ENCODE measurements around the gene PER1.

PER1 gene

DNA sequence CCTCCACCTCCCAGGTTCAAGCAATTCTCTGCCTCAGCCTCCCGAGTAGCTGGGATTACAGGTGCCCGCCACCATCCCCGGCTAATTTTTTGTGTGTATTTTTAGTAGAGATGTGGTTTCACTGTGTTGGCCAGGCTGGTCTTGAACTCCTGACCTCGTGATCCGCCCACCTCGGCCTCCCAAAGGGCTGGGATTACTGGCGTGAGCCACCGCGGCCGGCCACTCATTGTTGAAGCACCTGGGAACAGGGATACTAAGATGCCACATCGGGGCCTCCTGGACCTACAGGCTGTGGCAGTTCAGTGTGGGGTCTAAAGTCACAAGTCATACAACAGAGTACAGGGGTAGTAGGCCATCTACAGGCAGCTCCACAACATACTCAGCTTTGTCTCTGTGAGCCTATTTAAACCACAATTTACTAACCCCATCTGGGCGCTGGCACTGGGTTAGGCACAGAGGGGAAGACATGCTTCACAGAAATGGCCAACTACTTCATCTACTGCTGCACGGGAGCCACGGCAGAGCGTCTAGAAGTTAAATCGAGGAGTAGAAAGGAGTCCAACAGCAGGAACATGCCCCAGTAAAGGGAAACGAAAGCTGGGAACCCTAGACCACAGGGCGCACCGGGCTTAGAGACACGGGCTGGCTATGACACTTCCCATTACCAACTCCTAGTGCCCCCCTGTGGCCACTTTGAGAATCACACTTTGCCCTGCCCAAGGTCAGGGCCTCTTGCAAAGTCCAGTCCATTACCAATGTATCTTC is 6.2 kb upstream of the PER1 start:
- H3K4me3 ChIP-seq (ENCODE audit: low read length in 2 of 2) = peak overlapping the region in 1 of 2 donors; percentile 55
- peaks cover 13 to 20% of the 10 kb centered on the region in 2 donors for H3K36me3 ChIP-seq (ENCODE audit: control insufficient read depth in 2 of 2, insufficient read depth in 2 of 2, low read length in 2 of 2)
- H3K27ac ChIP-seq (ENCODE audit: low read length) = peak overlapping the region; percentile 81
- H3K9ac ChIP-seq (ENCODE audit: low read length in 2 of 2) = peak overlapping the region in 1 of 2 donors; percentile 58
- H3K4me1 ChIP-seq (ENCODE audit: control insufficient read depth, insufficient read depth, low read length) = peaks cover 49% of the 10 kb centered on the region
- no peaks in the 10 kb centered on the region for H3K9me3 ChIP-seq (ENCODE audit: control insufficient read depth in 2 of 2, low read length in 2 of 2)
- H3K27me3 ChIP-seq (ENCODE audit: control insufficient read depth in 1 of 2, insufficient read depth in 2 of 2, low read length in 2 of 2) = no peaks in the 10 kb centered on the region

DNA sequence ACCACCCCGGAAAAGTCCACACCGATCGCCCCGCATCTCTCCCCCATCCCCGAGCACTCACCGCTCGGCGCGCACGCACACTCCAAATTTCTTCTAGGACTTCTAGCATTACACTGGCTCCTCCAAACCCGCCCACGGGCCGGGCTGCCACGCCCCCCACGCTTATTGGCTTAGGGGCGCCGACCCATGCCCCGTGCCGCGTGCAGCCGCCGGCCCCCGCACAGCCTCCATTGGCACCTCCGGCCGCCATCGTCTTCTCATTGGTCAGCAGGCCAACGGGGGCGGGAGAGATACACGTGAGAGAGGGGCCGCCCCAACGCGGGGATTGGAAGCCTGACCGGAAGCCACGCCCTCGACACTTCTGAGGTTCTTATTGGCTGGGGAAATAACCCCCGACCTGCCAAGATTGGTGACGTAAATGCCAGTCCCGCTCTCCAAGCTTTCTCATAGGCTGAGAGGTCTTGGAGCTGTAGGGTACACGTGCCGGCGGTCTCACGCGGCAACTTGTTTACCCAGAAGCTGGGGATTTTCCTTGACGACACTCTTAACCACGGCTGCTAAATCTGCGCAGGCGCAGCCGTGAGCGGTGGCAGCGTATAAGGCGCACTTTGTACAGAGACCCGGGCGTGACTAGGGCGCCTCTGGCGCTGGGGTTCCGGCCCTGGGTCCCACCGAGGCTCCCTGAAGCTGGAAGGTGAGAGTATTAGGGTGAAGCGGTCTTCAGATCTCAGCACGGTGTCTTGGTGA is 4.2 kb upstream of the PER1 start:
- peak overlapping the region; percentile 100 for H3K9ac ChIP-seq (ENCODE audit: low read length in 2 of 2)
- peak overlapping the region; percentile 96 for H3K4me3 ChIP-seq (ENCODE audit: low read length in 2 of 2)
- H3K27me3 ChIP-seq (ENCODE audit: control insufficient read depth in 1 of 2, insufficient read depth in 2 of 2, low read length in 2 of 2) = no peaks in the 10 kb centered on the region
- peaks cover 13 to 21% of the 10 kb centered on the region in 2 donors for H3K36me3 ChIP-seq (ENCODE audit: control insufficient read depth in 2 of 2, insufficient read depth in 2 of 2, low read length in 2 of 2)
- H3K27ac ChIP-seq (ENCODE audit: low read length) = peak overlapping the region; percentile 100
- H3K4me1 ChIP-seq (ENCODE audit: control insufficient read depth, insufficient read depth, low read length) = peaks cover 53% of the 10 kb centered on the region
- no peaks in the 10 kb centered on the region for H3K9me3 ChIP-seq (ENCODE audit: control insufficient read depth in 2 of 2, low read length in 2 of 2)

DNA sequence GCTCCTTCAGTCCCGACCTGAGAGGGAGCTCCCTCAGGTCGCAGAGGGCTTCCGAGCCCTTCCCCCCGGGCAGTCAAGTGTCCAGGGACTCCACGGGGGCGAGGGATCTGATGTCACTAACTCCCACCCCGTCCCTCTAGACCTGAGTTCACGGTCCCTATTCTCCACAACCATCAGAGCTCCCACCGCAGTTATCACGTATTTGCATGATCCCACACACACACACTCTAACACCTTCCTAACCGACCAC is 3.7 kb upstream of the PER1 start:
- peak overlapping the region; percentile 96 for H3K4me3 ChIP-seq (ENCODE audit: low read length in 2 of 2)
- H3K4me1 ChIP-seq (ENCODE audit: control insufficient read depth, insufficient read depth, low read length) = peaks cover 51% of the 10 kb centered on the region
- peak overlapping the region; percentile 100 for H3K9ac ChIP-seq (ENCODE audit: low read length in 2 of 2)
- H3K27ac ChIP-seq (ENCODE audit: low read length) = peak overlapping the region; percentile 100
- H3K36me3 ChIP-seq (ENCODE audit: control insufficient read depth in 2 of 2, insufficient read depth in 2 of 2, low read length in 2 of 2) = peaks cover 12 to 16% of the 10 kb centered on the region in 2 donors
- H3K9me3 ChIP-seq (ENCODE audit: control insufficient read depth in 2 of 2, low read length in 2 of 2) = no peaks in the 10 kb centered on the region
- no peaks in the 10 kb centered on the region for H3K27me3 ChIP-seq (ENCODE audit: control insufficient read depth in 1 of 2, insufficient read depth in 2 of 2, low read length in 2 of 2)

DNA sequence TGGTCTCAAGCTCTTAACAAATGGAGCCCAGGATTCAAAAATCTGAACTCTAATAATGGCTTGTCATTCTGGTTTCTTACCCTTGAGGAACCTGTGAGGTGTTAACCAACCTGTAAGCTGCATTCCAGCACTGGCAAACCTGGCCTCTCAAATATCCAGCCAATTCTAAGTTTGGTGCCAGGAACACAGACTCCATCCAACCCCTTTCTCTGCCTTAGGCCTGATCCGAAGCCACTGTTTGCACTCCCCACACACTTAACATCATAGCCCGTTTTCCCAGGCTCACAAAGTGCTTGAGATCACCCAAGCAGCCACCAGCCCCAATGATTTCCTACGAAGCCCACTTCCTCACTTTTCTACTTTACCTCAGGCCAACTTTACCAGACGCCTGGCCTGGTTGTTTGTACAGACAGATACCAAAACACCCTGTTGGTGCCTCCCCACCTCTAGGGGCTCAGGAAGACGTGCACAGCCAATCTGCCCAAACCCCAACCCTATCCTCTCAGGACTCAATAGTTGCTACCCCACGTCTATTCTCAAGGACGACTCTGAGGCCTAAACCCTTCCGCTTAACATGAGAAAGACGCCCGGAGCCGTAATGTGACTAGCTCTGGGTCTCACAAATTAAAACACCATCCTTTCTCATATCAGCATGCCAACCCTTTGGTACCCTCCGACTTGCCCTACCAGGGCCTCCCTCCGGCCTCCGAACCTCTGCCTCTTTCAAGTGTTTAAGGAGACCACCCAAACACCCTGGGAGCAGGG is 3.2 kb upstream of the PER1 start:
- peak overlapping the region; percentile 100 for H3K27ac ChIP-seq (ENCODE audit: low read length)
- H3K36me3 ChIP-seq (ENCODE audit: control insufficient read depth in 2 of 2, insufficient read depth in 2 of 2, low read length in 2 of 2) = peaks cover 13 to 17% of the 10 kb centered on the region in 2 donors
- H3K4me1 ChIP-seq (ENCODE audit: control insufficient read depth, insufficient read depth, low read length) = peaks cover 51% of the 10 kb centered on the region
- peak overlapping the region; percentile 96 for H3K4me3 ChIP-seq (ENCODE audit: low read length in 2 of 2)
- H3K27me3 ChIP-seq (ENCODE audit: control insufficient read depth in 1 of 2, insufficient read depth in 2 of 2, low read length in 2 of 2) = no peaks in the 10 kb centered on the region
- peak overlapping the region; percentile 100 for H3K9ac ChIP-seq (ENCODE audit: low read length in 2 of 2)
- no peaks in the 10 kb centered on the region for H3K9me3 ChIP-seq (ENCODE audit: control insufficient read depth in 2 of 2, low read length in 2 of 2)

DNA sequence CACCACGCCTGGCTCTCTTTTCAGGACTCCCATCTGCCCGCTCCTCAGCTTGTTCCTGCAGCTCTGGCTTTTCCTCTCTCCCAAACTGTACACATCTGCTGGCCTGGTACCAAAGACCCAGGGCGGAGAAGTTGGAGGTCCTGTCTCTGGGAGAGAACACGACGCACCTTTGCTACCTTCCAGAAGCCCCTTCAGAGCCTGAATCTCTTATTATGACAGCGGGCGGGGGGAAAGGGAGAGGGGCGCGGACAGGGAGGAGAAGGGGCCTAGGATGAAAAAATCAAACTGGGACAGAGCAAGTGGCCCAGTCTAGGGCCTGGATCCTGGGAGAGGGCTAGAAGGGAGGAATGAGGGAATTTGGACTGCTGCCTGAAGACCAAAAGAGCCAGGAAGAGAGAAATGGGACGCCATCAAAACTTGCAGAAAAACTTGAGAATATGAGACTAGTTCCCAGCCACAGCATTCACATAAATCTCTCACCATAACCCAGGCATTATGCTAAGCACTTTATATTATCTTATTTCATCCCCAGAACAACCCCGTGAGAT is 2.5 kb upstream of the PER1 start:
- Histone ChIP-seq H3K4me3 (ENCODE audit: low read length in 2 of 2) (peak overlapping the region; percentile 96), H3K27ac (ENCODE audit: low read length) (peak overlapping the region; percentile 100), H3K4me1 (ENCODE audit: control insufficient read depth, insufficient read depth, low read length) (peaks cover 55% of the 10 kb centered on the region), H3K27me3 (ENCODE audit: control insufficient read depth in 1 of 2, insufficient read depth in 2 of 2, low read length in 2 of 2) (no peaks in the 10 kb centered on the region), H3K9ac (ENCODE audit: low read length in 2 of 2) (peak overlapping the region; percentile 100), H3K36me3 (ENCODE audit: control insufficient read depth in 2 of 2, insufficient read depth in 2 of 2, low read length in 2 of 2) (peaks cover 19 to 21% of the 10 kb centered on the region in 2 donors), H3K9me3 (ENCODE audit: control insufficient read depth in 2 of 2, low read length in 2 of 2) (no peaks in the 10 kb centered on the region)

DNA sequence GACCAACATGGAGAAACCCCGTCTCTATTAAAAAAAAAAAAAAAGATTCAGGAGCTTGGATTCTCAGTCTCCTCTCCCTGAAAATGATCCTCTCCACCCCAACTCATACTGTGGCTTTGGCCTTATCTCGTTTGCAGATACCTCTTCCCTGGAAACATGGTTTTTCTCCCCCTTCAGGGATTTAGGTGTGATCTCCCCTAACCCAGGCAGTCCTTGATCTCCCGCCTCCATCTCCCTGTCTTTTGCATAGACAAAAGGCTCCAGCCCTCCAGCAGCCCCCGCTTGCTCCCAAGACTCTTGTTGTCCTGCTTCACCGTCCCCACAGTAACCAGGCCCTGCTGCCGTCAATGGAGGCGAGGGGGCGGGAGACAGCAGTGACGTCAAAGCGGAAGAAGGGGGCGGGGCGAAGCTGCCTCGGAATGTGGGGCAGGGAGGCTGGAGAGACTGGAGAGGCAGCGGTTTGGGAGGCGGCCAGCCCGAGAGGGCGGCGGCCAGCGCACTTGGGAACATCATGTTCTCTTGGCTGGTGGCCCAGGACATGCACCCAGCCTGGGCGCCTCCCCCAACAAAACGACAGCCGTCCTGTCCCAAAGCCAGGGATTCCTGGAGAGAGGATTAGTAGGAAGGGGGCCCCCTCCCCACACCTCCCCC is 1.9 kb upstream of the PER1 start:
- no peaks in the 10 kb centered on the region for H3K9me3 ChIP-seq (ENCODE audit: control insufficient read depth in 2 of 2, low read length in 2 of 2)
- peak overlapping the region; percentile 96 for H3K4me3 ChIP-seq (ENCODE audit: low read length in 2 of 2)
- peak overlapping the region; percentile 100 for H3K9ac ChIP-seq (ENCODE audit: low read length in 2 of 2)
- H3K4me1 ChIP-seq (ENCODE audit: control insufficient read depth, insufficient read depth, low read length) = peaks cover 61% of the 10 kb centered on the region
- H3K36me3 ChIP-seq (ENCODE audit: control insufficient read depth in 2 of 2, insufficient read depth in 2 of 2, low read length in 2 of 2) = peaks cover 20 to 22% of the 10 kb centered on the region in 2 donors
- H3K27ac ChIP-seq (ENCODE audit: low read length) = peak overlapping the region; percentile 100
- no peaks in the 10 kb centered on the region for H3K27me3 ChIP-seq (ENCODE audit: control insufficient read depth in 1 of 2, insufficient read depth in 2 of 2, low read length in 2 of 2)

DNA sequence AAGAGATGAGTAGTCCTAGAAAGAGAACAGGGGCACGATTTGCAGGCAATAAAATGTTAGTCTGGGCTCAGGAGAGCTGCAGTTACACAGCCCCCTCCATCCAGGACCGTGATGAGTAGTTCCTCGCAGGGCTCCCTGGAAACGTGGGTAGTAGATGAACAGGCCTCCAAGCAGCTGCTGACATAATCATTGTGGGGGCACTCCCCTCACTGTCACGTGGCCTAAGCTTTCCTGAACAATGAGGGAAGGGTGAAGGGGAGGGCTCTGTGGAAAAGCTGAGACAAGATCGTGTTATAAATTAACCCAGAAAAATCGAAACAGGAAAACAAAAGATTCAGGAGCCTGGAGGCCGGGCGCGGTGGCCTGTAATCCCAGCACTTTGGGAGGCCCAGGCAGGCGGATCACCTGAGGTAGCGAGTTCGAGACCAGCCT is 1.3 kb upstream of the PER1 start:
- Histone ChIP-seq H3K27ac (ENCODE audit: low read length) (peak overlapping the region; percentile 100), H3K36me3 (ENCODE audit: control insufficient read depth in 2 of 2, insufficient read depth in 2 of 2, low read length in 2 of 2) (peaks cover 23 to 26% of the 10 kb centered on the region in 2 donors), H3K9ac (ENCODE audit: low read length in 2 of 2) (peak overlapping the region; percentile 98), H3K4me1 (ENCODE audit: control insufficient read depth, insufficient read depth, low read length) (peaks cover 58% of the 10 kb centered on the region), H3K4me3 (ENCODE audit: low read length in 2 of 2) (peak overlapping the region; percentile 72 to 96), H3K27me3 (ENCODE audit: control insufficient read depth in 1 of 2, insufficient read depth in 2 of 2, low read length in 2 of 2) (no peaks in the 10 kb centered on the region), H3K9me3 (ENCODE audit: control insufficient read depth in 2 of 2, low read length in 2 of 2) (no peaks in the 10 kb centered on the region)

DNA sequence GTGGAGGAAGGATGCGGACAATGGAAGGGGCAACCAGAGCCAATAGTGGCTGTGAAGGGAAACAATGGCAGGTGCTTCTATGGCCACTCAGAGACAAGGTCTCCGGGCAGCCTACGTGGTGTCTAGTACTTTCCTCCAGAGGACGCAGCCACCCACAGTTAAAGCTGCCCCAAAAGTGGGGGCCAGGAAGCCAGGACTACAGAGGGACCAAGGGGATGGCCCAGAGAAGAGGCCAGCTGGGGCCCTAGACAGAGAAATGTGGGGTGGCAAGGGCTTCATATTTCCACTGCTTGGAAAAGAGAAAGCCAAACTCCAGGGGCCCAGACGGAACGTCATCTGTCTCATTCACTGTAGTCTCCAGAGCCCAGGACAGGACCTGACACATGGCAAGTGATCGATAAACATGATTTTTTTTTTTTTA is 837 bp upstream of the PER1 start:
- Histone ChIP-seq H3K27me3 (ENCODE audit: control insufficient read depth in 1 of 2, insufficient read depth in 2 of 2, low read length in 2 of 2) (no peaks in the 10 kb centered on the region), H3K9ac (ENCODE audit: low read length in 2 of 2) (peak overlapping the region; percentile 98), H3K4me3 (ENCODE audit: low read length in 2 of 2) (peak overlapping the region; percentile 72 to 96), H3K4me1 (ENCODE audit: control insufficient read depth, insufficient read depth, low read length) (peaks cover 61% of the 10 kb centered on the region), H3K27ac (ENCODE audit: low read length) (peak overlapping the region; percentile 100), H3K9me3 (ENCODE audit: control insufficient read depth in 2 of 2, low read length in 2 of 2) (no peaks in the 10 kb centered on the region), H3K36me3 (ENCODE audit: control insufficient read depth in 2 of 2, insufficient read depth in 2 of 2, low read length in 2 of 2) (peaks cover 25 to 29% of the 10 kb centered on the region in 2 donors)

DNA sequence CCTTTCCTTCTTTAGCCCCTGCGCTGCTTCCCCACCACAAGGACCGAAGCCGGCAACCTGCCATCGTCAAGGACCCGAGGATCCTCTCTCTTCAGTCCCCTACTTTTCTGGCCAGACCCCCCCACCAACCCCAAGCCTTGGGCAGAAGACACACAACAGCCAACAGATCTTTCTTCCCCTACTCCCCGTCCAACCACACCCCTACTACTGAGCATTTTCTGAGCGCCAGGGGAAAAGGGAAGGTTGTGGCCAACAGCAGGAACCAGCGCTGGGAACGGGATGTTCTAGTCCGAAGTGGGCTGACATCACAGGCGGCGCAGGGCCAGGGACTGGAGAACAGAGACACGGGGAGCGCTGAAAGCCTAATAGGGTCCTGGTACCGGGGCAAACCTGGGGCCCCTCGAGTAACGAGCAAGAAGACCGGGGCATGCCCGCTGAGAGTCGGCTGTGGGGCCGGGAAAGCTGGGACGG is 528 bp downstream of the PER1 start:
- H3K36me3 ChIP-seq (ENCODE audit: control insufficient read depth in 2 of 2, insufficient read depth in 2 of 2, low read length in 2 of 2) = peaks cover 39 to 42% of the 10 kb centered on the region in 2 donors
- H3K4me3 ChIP-seq (ENCODE audit: low read length in 2 of 2) = peak overlapping the region; percentile 79 to 96
- no peaks in the 10 kb centered on the region for H3K9me3 ChIP-seq (ENCODE audit: control insufficient read depth in 2 of 2, low read length in 2 of 2)
- peaks cover 69% of the 10 kb centered on the region for H3K4me1 ChIP-seq (ENCODE audit: control insufficient read depth, insufficient read depth, low read length)
- H3K9ac ChIP-seq (ENCODE audit: low read length in 2 of 2) = peak overlapping the region; percentile 98 to 100
- no peaks in the 10 kb centered on the region for H3K27me3 ChIP-seq (ENCODE audit: control insufficient read depth in 1 of 2, insufficient read depth in 2 of 2, low read length in 2 of 2)
- peak overlapping the region; percentile 100 for H3K27ac ChIP-seq (ENCODE audit: low read length)

DNA sequence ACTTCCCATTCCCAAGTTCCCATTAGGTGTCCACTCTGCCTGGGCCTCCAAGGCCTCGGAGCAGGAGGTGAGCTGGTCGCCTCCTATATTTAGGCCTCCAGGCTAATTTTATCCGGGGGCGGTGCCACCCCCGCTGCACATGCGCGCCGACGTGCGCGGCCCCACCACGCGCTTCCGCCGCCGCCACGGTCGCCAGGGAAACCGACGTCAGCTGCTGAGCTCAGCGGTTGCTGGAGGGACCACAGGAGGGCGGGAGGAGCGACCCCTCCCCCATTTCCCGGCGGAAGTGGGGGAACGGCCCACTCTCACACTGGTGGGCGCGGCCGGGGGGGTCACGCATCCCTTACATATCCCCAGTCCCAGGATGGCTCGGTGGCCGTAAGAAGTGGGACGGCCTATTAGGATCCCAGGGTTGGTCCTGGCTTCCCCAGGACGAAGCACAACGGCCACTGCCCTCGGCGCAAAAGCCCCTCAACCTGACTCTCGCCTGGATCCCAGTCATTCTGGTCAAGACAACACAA is 1.0 kb downstream of the PER1 start:
- peak overlapping the region; percentile 79 to 96 for H3K4me3 ChIP-seq (ENCODE audit: low read length in 2 of 2)
- H3K27ac ChIP-seq (ENCODE audit: low read length) = peak overlapping the region; percentile 100
- H3K36me3 ChIP-seq (ENCODE audit: control insufficient read depth in 2 of 2, insufficient read depth in 2 of 2, low read length in 2 of 2) = peaks cover 44 to 47% of the 10 kb centered on the region in 2 donors
- H3K9me3 ChIP-seq (ENCODE audit: control insufficient read depth in 2 of 2, low read length in 2 of 2) = no peaks in the 10 kb centered on the region
- H3K27me3 ChIP-seq (ENCODE audit: control insufficient read depth in 1 of 2, insufficient read depth in 2 of 2, low read length in 2 of 2) = no peaks in the 10 kb centered on the region
- peak overlapping the region; percentile 98 to 100 for H3K9ac ChIP-seq (ENCODE audit: low read length in 2 of 2)
- peaks cover 74% of the 10 kb centered on the region for H3K4me1 ChIP-seq (ENCODE audit: control insufficient read depth, insufficient read depth, low read length)

All from stomach smooth muscle (tissue), 2 donors.